HFFc6 (cell line): Measurements from ENCODE around the gene HEATR5B. TPM values are rescaled to one million over a fixed set of nuclear protein-coding genes. Genes with fewer than 3 reads are reported as not detected.

Experiments used
- DNase-seq: peaks from one replicate; pipeline ENCODE4 v3.0.0-alpha.2; 2018
- H3K27ac Mint-ChIP-seq: 2 replicates; pipeline ENCODE4 v1.8.0; 2020; ENCODE audit warnings: mild to moderate bottlenecking, mixed read lengths
- H3K27me3 Mint-ChIP-seq: 2 replicates; pipeline ENCODE4 v1.8.0; 2021; ENCODE audit warnings: mild to moderate bottlenecking, moderate library complexity, mixed read lengths; ENCODE audit not compliant: insufficient read depth
- H3K36me3 Mint-ChIP-seq: 2 replicates; pipeline ENCODE4 v1.8.0; 2021; ENCODE audit warnings: low read depth, mixed read lengths
- H3K4me1 Mint-ChIP-seq: 2 replicates; pipeline ENCODE4 v1.8.0; 2020; ENCODE audit warnings: low read depth, mixed read lengths
- H3K4me3 Mint-ChIP-seq: 2 replicates; pipeline ENCODE4 v1.8.0; 2020; ENCODE audit warnings: mild to moderate bottlenecking, moderate library complexity, mixed read lengths
- H3K9me3 Mint-ChIP-seq: 2 replicates; pipeline ENCODE4 v1.8.0; 2020; ENCODE audit warnings: mild to moderate bottlenecking, mixed read lengths
- CTCF ChIP-seq: fragments of 200-600 bp; sonication (generic); IDR thresholded peaks from 2 replicates; pipeline ENCODE4 v1.5.0; 2021; ENCODE audit warnings: antibody characterized with exemption, mild to moderate bottlenecking
- total RNA-seq, 6 experiments: library from RNA; stranded (reverse); fragmentation: NEBNext Ultra II Directional; extraction: Animal tissue kit (Norgen Biotek cat#: 25700); gene quantifications; 2 replicates in 1 of 6; 3 replicates in 5 of 6; pipeline ENCODE4 v1.2.3, GENCODE V29; 2021

The HEATR5B gene
- total RNA-seq, 6 experiments from 2014 or later: 9.9 to 12.5 (median 12.1) TPM

- Mint-ChIP-seq H3K27ac (no peak overlapping the region), H3K36me3 (peaks cover 25% of the 10 kb centered on the region), H3K4me1 (no peaks in the 10 kb centered on the region), H3K4me3 (no peak overlapping the region), H3K27me3 (no peaks in the 10 kb centered on the region), H3K9me3 (no peaks in the 10 kb centered on the region)
- TF ChIP-seq CTCF: no peak
- no peak for DNase-seq
Observed at GRCh38 chr2:37070931-37071330, 13.2 kb downstream of the HEATR5B start.

DNA sequence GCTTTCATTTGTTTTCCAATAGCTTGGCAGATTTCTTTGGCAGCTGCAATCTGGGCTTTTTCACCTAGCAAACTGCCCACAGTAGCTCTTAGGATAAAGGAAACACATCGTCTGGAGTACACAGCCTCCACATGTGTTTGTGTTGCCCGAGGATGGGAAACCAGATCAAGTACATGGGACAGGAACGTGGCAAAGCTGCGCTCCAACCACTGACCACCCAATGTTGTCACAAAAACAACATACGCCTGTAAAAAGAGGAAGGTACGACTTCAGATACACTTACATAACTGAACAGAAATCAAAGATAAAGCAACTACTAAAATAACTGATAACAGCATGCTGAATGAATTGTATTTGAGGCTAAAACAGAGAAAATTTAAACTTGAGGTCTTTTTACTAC, 15.5 kb downstream of the HEATR5B start:
- Mint-ChIP-seq H3K9me3 (no peaks in the 10 kb centered on the region), H3K4me1 (no peaks in the 10 kb centered on the region), H3K4me3 (no peak overlapping the region), H3K27me3 (no peaks in the 10 kb centered on the region), H3K36me3 (peaks cover 15% of the 10 kb centered on the region), H3K27ac (no peak overlapping the region)
- no peak for DNase-seq
- no peak for TF ChIP-seq CTCF

DNA sequence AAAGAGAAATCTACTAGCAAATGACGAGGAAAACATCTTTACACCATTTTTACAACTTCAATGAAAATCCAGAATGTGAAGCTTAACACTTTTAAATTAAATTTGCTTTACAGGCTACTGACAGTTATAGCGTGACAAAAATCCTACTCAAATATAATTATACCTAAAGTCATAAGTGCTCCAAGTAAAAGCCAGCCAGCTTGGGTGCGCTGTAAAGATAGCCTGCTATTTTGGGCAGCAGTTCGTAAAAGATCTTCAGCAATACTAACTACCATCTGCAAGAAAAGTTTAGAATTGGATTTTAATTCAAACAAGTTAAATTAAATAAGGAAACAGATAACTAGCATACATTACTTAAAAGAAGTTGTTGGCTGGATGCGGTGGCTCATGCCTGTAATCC, 22.4 kb downstream of the HEATR5B start:
- no peak for TF ChIP-seq CTCF
- H3K9me3 Mint-ChIP-seq: no peaks in the 10 kb centered on the region
- peaks cover 15% of the 10 kb centered on the region for H3K36me3 Mint-ChIP-seq
- DNase-seq: no peak
- no peak overlapping the region for H3K4me3 Mint-ChIP-seq
- no peaks in the 10 kb centered on the region; the same call in 1 of the 2 replicates for H3K27me3 Mint-ChIP-seq
- no peaks in the 10 kb centered on the region for H3K4me1 Mint-ChIP-seq
- H3K27ac Mint-ChIP-seq: no peak overlapping the region

GRCh38 chr2:37061013-37061711, 23.0 kb downstream of the HEATR5B start:
- TF ChIP-seq CTCF: no peak
- DNase-seq: no peak
- Mint-ChIP-seq H3K27ac (no peak overlapping the region), H3K27me3 (no peaks in the 10 kb centered on the region; the same call in 1 of the 2 replicates), H3K9me3 (no peaks in the 10 kb centered on the region), H3K36me3 (peaks cover 21% of the 10 kb centered on the region), H3K4me3 (no peak overlapping the region), H3K4me1 (no peaks in the 10 kb centered on the region)

DNA sequence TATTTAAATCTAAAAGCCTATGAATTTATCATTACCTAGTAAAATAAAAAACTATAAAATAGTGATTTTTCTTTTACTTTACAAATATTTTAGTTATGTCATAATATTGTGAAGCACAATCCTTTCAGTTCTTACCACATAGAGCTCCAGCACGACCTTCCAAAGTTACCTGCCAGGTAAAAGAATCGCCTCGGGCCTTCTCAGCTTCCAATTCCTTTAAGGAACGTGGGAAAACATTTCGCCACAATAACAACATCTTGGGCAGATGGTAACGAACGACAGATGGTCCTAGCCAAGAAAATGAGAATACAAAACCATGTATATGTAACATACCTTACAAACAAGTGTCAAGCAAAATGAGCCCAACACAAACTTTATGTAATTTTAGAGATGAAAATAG, 23.7 kb downstream of the HEATR5B start:
- H3K36me3 Mint-ChIP-seq: peaks cover 22% of the 10 kb centered on the region
- no peaks in the 10 kb centered on the region; the same call in 1 of the 2 replicates for H3K27me3 Mint-ChIP-seq
- H3K9me3 Mint-ChIP-seq: no peaks in the 10 kb centered on the region
- H3K27ac Mint-ChIP-seq: no peak overlapping the region
- no peaks in the 10 kb centered on the region for H3K4me1 Mint-ChIP-seq
- H3K4me3 Mint-ChIP-seq: no peak overlapping the region
- DNase-seq: no peak
- no peak for TF ChIP-seq CTCF
